AG04449 (cell line): Measurements from ENCODE around the gene NR4A1.

Source experiments
- CTCF ChIA-PET: fragments of 350-600 bp; formaldehyde crosslinking; extraction: SDS; loops from one replicate; lab custom pipeline; 2021; ENCODE audit warnings: antibody characterized with exemption; lab: Yijun Ruan, JAX
- POLR2A ChIA-PET: fragments of 400-600, 350-600 bp; formaldehyde crosslinking; extraction: SDS; loops from one replicate; lab custom pipeline; 2020; ENCODE audit warnings: antibody characterized with exemption, inconsistent platforms; lab: Yijun Ruan, JAX
- DNase-seq: peaks from one replicate; pipeline ENCODE4 v3.0.0-alpha.2; 2010; ENCODE audit warnings: low read depth, low spot score
- H3K4me3 ChIP-seq: 2 replicates; pipeline ENCODE4 v1.5.1; 2011; ENCODE audit warnings: low read depth, mild to moderate bottlenecking, control low read depth, low read length
- TF ChIP-seq, protein P1 (sequence below): IDR thresholded peaks from one replicate; pipeline ENCODE4 v1.5.1; 2011; ENCODE audit warnings: mild to moderate bottlenecking, moderate library complexity, low read length, control low read depth, inconsistent platforms; ENCODE audit not compliant: insufficient read depth; ENCODE audit errors: missing control alignments

Gene NR4A1

GRCh38 chr12:52036587-52037171 is 14.6 kb upstream of the NR4A1 start:
- no peak for DNase-seq
- TF ChIP-seq, protein P1, sequence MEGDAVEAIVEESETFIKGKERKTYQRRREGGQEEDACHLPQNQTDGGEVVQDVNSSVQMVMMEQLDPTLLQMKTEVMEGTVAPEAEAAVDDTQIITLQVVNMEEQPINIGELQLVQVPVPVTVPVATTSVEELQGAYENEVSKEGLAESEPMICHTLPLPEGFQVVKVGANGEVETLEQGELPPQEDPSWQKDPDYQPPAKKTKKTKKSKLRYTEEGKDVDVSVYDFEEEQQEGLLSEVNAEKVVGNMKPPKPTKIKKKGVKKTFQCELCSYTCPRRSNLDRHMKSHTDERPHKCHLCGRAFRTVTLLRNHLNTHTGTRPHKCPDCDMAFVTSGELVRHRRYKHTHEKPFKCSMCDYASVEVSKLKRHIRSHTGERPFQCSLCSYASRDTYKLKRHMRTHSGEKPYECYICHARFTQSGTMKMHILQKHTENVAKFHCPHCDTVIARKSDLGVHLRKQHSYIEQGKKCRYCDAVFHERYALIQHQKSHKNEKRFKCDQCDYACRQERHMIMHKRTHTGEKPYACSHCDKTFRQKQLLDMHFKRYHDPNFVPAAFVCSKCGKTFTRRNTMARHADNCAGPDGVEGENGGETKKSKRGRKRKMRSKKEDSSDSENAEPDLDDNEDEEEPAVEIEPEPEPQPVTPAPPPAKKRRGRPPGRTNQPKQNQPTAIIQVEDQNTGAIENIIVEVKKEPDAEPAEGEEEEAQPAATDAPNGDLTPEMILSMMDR: no peak
- H3K4me3 ChIP-seq: peak overlapping the region; percentile 62
- ChIA-PET POLR2A (interaction anchor here (0.5 to 0.6 kb wide), 3 partner anchors 15 to 838 kb away, joined by 3 to 4 read pairs (median 3); partner anchors contain the start of gene NR4A1), CTCF (interaction anchor here (1.0 to 32.6 kb wide), 5 partner anchors 10 to 43 kb away, joined by 3 to 1695 read pairs (median 4); partner anchors contain the start of genes ATG101, NR4A1 and SMIM41)

- H3K4me3 ChIP-seq: peak overlapping the region; percentile 62
- ChIA-PET CTCF (interaction anchor here (0.7 to 32.6 kb wide), 7 partner anchors 11 to 44 kb away, joined by 3 to 1695 read pairs (median 4); partner anchors contain the start of genes ATG101, NR4A1 and SMIM41), POLR2A (no interaction called here)
- TF ChIP-seq, protein P1: peak; percentile 10
- DNase-seq: no peak
These were observed 13.9 kb upstream of the NR4A1 start for GRCh38 chr12:52037248-52037861.

- TF ChIP-seq, protein P1: no peak
- DNase-seq: no peak
- ChIA-PET POLR2A (no interaction called here), CTCF (interaction anchor here (1.0 to 32.6 kb wide), 6 partner anchors 9 to 34 kb away, joined by 3 to 1695 read pairs (median 10); partner anchors contain the start of genes ATG101, NR4A1 and SMIM41)
- no peak overlapping the region for H3K4me3 ChIP-seq
These were observed 12.8 kb upstream of the NR4A1 start for GRCh38 chr12:52038447-52038846.

- DNase-seq: no peak
- CTCF ChIA-PET: interaction anchor here (3.1 to 32.6 kb wide), 3 partner anchors 9 to 31 kb away, joined by 7 to 1695 read pairs (median 98); partner anchors contain the start of genes ATG101, NR4A1 and SMIM41
- POLR2A ChIA-PET: no interaction called here
- H3K4me3 ChIP-seq: no peak overlapping the region
- TF ChIP-seq, protein P1: no peak
These were observed 10.2 kb upstream of the NR4A1 start for GRCh38 chr12:52041035-52041434.

GRCh38 chr12:52041695-52042123 is 9.5 kb upstream of the NR4A1 start:
- CTCF ChIA-PET: interaction anchor here (3.1 to 32.6 kb wide), 3 partner anchors 10 to 31 kb away, joined by 7 to 1695 read pairs (median 98); partner anchors contain the start of genes ATG101, NR4A1 and SMIM41

More at GRCh38 chr12:52041695-52042123, 9.5 kb upstream of the NR4A1 start:
- H3K4me3 ChIP-seq: no peak overlapping the region
- POLR2A ChIA-PET: no interaction called here
- TF ChIP-seq, protein P1: no peak
- DNase-seq: no peak
